NCI-H526 (cell line): ENCODE data around the gene TBC1D22A.
A peak's percentile ranks its signal among the peaks of the same experiment; 100 is the strongest.
"Not testable (repeated sequence)": the region's sequence is repeated elsewhere in the genome, so short reads cannot be mapped to it uniquely, and the experiment has no call there.

Source experiments
- DNase-seq, 2 experiments: peaks; one replicate each; lab custom pipeline; 2025; lab: John Stamatoyannopoulos, UW

The TBC1D22A gene

DNA sequence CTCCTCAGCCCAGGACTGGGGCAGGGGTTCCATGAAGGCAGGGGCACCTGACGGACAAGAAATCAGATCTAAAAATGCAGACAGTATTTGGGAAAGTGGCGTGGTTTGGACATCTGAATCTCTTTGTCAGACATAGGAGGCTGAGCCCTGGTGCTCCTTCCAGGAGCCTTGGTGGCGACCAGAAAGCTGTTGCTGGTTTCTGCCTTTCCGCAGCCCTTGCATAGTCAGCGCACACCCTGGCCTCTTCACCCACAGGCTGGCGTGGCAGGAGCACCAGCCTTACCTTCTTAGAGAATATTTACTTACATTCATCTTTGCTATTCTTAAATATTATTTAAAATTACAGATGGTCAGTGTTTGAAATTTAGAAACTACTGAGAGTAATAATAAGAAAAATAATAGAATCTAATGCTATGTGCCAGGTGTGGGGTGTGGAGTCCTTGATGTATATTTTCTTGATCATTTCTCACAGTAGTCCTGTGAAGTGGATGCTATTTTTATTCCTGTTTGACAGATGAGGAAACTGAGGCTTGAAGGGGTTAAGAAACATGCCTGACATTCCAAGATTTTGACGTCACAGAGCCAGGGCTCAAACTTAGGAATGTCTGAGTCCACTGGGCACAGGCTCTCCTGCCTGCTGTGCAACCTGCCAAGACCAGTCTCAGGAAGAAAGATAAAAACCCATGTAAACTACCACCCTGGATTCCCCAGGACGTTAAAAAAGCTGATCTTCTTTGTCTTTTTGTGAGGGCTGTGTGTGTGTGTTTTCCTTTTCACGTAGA, 51.6 kb downstream of the TBC1D22A start:
- DNase-seq, result no peak

DNA sequence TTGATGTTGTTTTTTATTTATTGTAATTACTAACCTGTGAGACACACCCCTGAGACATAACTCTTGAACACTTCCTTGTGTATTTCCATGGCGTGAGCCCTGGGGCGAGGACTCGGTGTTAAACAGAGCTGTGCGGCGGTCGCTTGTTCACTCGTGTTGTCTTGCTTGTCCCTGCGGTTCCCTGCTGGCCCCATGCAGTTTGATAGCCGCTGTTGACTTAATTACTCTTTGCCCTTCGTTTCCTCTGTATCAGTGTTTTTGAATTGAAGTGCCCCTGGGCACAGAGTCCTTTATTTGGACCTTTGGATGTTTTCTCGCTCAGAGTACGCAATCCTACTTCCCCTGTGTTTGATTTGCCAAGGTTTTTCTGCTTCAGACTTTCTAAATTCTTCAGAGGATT, 52.7 kb downstream of the TBC1D22A start:
- no peak for DNase-seq

DNA sequence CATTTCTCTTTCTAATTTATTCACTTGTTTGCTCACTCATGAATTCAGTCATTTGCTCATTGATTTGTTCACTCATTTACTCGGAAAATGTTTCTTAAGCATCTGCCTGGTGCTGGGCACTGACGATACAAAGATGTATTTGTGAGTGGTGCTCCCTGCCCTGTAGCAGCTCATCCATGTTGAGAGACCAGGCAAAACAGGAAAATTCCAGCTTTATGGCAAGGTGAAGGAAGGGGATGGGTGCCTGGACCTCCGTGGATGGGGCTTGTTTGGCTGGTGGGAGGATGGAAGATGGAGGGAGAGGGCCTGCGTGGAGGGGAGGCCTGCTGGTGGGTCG, 53.1 kb downstream of the TBC1D22A start:
- no peak for DNase-seq

DNA sequence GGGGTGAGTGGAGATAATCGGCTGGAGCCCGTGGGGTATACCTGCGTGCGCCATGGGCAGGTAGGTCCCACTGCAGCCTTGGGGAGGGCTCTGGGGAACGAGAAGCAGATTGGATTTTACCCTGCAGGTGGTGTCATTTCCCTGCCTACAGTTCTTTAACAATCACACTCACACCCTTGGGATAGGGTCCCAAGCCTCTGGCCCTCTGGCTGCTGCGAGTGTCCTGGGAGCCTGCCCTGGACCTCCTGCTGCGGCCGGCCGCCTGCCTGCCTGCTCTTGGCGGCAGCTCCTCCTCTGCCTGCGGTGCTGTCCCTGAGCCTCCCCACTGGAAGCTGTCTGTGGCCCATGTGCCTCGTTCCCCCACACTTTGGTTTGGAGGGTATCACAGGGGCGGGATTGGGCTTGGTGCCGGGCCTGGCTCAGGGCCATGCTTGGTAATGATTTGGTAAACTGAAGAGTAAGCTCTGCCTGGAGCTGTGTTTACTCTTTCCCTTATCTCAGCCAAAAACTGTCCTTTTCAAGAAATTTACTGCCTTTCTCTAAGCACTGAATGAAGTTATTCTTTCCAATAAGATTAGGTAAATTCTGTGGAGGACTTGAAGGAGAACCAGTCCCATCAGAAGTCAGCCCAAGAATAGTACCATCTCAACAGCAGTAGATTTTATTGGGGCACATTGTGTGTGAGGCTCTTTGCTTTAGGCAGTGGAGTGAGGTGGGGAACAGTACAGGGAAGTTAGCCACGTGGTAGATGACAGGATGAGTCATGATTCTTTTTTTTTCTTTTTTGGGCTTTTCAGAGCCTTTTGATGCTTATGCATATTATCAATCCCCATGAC, 53.7 kb downstream of the TBC1D22A start:
- DNase-seq, result no peak

DNA sequence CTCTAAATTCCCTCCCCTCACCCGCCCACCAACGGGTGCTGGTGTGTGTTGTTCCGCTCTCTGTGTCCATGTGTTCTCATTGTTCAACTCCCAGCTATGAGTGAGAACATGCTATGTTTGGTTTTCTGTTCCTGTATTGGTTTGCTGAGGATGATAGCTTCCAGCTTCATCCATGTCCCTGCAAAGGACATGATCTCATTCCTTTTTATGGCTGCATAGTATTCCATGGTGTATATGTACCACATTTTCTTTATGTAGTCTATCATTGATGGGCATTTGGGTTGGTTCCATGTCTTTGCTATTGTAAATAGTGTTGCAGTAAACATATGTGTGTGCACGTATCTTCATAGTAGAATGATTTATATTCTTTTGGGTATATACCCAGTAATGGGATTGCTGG, 54.9 kb downstream of the TBC1D22A start:
- DNase-seq, result not testable (repeated sequence)

GRCh38 chr22:46823248-46823647, 60.8 kb downstream of the TBC1D22A start:
- no peak for DNase-seq

GRCh38 chr22:46823654-46824053, 61.2 kb downstream of the TBC1D22A start:
- DNase-seq, result no peak

- no peak for DNase-seq
Observed at GRCh38 chr22:46824344-46824909, 62.0 kb downstream of the TBC1D22A start.

GRCh38 chr22:46824980-46825544, 62.6 kb downstream of the TBC1D22A start:
- no peak for DNase-seq

- no peak for DNase-seq
Observed at GRCh38 chr22:46826438-46827135, 64.1 kb downstream of the TBC1D22A start.

GRCh38 chr22:46827136-46827780, 64.8 kb downstream of the TBC1D22A start:
- DNase-seq, result peak in 1 of 2 experiments; percentile 11

- DNase-seq, result no peak
Observed at GRCh38 chr22:46827781-46828180, 65.3 kb downstream of the TBC1D22A start.

DNA sequence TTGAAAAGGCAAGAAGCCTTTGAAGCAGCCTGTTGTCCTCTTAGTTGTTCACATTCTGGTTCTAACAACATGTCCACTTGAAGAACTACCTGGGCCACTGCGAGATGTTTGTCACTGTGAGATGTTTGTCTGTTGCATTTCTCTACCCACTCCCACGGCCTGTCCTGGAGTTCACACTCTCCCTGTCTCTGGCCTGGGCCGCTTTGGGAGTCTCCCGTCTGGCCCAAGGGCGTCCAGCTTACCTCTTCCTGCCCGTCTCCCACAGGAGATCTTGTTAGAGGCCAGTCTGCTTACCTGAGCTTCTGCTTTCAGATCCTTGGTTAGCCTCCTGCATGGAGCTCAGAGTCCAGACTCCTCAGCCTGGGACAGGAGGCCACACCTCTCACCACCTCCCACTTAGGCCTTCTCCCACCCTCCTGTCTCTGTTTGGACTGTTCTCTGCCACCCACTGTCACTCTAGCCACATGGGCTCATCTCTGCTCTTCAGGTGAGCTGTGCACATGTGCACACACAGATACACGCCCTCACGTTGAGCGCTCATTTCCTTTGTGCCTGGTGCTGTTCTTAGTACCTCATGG, 66.0 kb downstream of the TBC1D22A start:
- DNase-seq, result no peak

- no peak for DNase-seq
Observed at GRCh38 chr22:46829117-46829891, 66.9 kb downstream of the TBC1D22A start.

GRCh38 chr22:46829941-46830715, 67.7 kb downstream of the TBC1D22A start:
- no peak for DNase-seq

DNA sequence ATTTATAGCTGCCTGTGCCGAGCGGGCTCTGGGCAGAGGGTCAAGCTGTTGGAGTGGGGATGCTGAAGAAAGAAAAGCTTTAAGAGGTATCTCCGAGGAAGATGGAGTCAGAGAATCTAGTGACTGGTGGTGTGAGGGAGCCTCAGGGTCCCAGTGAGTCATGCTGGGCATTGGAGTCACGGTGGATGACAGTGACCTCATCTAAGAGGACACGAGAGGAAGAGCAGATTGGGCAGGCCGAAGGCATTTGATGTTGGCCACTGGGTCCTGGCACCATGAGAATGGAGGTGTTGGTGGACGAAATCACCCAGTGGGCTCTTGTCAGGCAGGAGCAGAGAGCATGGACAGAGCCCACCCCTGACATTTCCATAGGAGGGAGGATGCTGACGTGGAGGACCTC, 68.4 kb downstream of the TBC1D22A start:
- no peak for DNase-seq

GRCh38 chr22:46833228-46833627, 70.8 kb downstream of the TBC1D22A start:
- peak in 1 of 2 experiments; percentile 18 for DNase-seq

DNA sequence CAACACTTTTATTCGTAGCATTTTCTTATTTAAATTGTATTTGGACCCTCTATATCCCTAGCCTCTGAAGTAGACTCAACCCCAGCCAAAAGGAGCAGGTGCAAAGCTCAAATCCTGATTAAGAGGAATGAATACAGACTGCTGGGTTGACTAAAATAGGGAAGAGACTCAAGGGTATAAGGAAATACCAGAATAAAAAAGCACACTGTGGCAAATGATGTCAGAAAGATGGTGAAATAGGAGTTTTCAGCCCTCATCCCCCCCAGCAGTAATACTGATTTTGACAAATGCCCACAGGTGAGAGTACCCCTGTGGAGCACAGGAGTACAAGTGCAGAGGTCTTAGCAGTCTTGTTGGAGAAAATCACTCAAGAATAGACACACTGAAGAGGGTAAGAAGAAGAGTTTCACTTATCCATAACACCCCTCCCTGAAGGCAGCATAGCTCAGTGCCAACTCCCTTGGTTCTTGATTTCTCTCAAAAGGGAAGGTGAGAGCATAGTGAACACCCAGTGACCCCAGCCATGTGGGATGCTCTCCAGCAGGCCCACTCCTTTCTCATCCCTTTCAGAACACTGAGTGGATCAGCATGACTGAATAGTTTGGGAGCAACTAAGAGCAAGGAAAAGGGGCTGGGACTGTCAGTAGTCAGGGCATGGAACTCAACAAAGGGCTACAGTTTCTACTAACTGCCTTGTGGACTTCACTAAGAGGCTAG, 71.7 kb downstream of the TBC1D22A start:
- DNase-seq, result no peak

GRCh38 chr22:46835288-46835687, 72.8 kb downstream of the TBC1D22A start:
- DNase-seq, result no peak
